IPS-20b (cell line): ENCODE results near the gene PLOD2.

Experiments
- H3K27ac ChIP-seq: one replicate; pipeline ENCODE4 v1.5.1; 2013; ENCODE audit warnings: low read length
- H3K27me3 ChIP-seq: 2 replicates; pipeline ENCODE4 v1.6.1; 2013; ENCODE audit warnings: mild to moderate bottlenecking, low read length, inconsistent platforms; ENCODE audit not compliant: insufficient read depth
- H3K36me3 ChIP-seq: 2 replicates; pipeline ENCODE4 v1.6.1; 2013; ENCODE audit warnings: low read depth, mild to moderate bottlenecking, inconsistent platforms, low read length, moderate library complexity; ENCODE audit not compliant: insufficient read depth
- H3K4me1 ChIP-seq: 2 replicates; pipeline ENCODE4 v1.6.1; 2013; ENCODE audit warnings: mild to moderate bottlenecking, control low read depth, inconsistent platforms, low read length, moderate library complexity; ENCODE audit not compliant: insufficient read depth
- H3K4me3 ChIP-seq: 2 replicates; pipeline ENCODE4 v1.5.1; 2013; ENCODE audit warnings: mild to moderate bottlenecking, low read length, inconsistent platforms
- H3K9ac ChIP-seq: 2 replicates; pipeline ENCODE4 v1.6.1; 2013; ENCODE audit warnings: low read depth, mild to moderate bottlenecking, inconsistent platforms, low read length, moderate library complexity
- H3K9me3 ChIP-seq: 2 replicates; pipeline ENCODE4 v1.6.1; 2013; ENCODE audit warnings: mild to moderate bottlenecking, low read depth, low read length, inconsistent platforms; ENCODE audit not compliant: insufficient read depth

PLOD2 gene

DNA sequence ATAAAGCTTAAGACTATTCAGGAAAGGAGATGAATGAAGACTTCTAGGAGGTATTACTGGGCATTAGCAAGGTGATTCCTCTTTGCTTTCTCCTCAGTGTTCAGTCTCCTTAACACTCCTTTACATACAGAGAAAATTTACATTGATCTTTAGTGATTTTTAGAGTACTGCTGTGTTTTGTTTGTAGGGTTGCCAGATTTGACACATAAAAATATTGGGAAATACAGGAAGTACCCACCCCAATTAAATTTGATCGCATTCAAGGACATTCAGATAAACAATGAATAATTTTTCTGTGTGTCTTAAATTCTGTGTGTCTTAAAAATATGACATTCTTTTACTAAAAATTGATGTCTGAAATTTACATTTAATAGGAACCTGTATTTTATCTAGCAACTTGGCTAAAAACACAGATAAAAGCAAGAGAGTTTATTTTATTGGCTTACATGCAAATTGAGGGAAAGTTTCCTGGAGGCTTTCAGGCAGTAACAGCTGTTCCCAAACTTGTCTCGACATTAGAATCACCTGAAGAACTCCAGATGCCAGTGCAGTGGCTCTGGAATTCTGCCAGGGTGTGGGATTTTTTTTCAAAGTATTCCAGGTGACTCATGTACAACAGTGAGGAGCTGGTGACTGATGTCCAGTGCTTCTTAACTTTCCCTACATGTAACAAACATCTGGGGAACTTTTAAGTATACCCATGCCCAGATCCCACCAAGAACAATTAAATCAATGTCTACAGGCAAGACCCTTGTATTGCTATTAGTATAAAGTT is 23.4 kb upstream of the PLOD2 start:
- no peak overlapping the region for H3K9ac ChIP-seq
- no peaks in the 10 kb centered on the region for H3K27me3 ChIP-seq
- no peaks in the 10 kb centered on the region for H3K4me1 ChIP-seq
- H3K36me3 ChIP-seq = no peaks in the 10 kb centered on the region
- no peak overlapping the region for H3K4me3 ChIP-seq
- no peak overlapping the region for H3K27ac ChIP-seq
- no peaks in the 10 kb centered on the region for H3K9me3 ChIP-seq

DNA sequence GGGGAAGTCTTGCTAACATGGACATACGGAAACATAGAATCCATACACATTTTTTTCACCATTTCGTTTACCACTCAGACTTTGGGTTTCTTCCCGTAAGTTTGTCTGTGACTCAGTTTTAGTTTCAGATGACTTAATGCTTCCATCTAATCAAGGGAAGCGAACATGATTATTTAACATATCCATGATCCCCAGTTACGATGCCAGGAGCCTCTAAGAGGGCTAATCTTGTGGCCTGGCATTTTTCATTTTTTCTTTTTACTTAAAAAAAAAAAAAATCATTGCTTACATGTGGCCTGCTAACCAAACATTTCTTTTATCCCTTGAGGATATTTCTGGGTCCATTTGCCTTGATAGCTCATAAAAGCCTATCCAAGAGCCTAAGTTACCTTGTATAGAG is 20.2 kb upstream of the PLOD2 start:
- H3K4me1 ChIP-seq = no peaks in the 10 kb centered on the region
- H3K36me3 ChIP-seq = no peaks in the 10 kb centered on the region
- H3K27ac ChIP-seq = no peak overlapping the region
- H3K27me3 ChIP-seq = no peaks in the 10 kb centered on the region
- H3K4me3 ChIP-seq = no peak overlapping the region
- no peak overlapping the region for H3K9ac ChIP-seq
- no peaks in the 10 kb centered on the region for H3K9me3 ChIP-seq

DNA sequence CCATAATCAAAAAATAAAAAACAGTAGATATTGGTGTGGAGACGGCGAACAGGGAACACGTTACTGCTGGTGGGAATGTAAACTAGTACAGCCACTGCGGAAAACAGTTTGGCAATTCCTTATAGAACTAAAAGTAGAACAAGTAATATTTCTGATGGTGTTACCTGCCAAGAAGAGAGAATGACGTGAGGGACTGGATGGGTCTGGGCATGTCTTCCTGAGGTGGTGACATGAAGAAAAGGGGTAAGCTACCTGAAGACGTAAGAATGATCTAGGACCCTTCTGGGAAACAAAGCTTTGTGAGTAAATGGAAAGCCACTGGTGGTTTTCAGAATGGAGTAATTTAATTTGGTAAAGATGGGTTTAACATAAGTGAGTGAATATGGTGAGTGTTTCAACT is 19.4 kb upstream of the PLOD2 start:
- no peaks in the 10 kb centered on the region for H3K4me1 ChIP-seq
- H3K36me3 ChIP-seq = no peaks in the 10 kb centered on the region
- no peak overlapping the region for H3K27ac ChIP-seq
- H3K4me3 ChIP-seq = no peak overlapping the region
- no peak overlapping the region for H3K9ac ChIP-seq
- no peaks in the 10 kb centered on the region for H3K9me3 ChIP-seq
- H3K27me3 ChIP-seq = no peaks in the 10 kb centered on the region

DNA sequence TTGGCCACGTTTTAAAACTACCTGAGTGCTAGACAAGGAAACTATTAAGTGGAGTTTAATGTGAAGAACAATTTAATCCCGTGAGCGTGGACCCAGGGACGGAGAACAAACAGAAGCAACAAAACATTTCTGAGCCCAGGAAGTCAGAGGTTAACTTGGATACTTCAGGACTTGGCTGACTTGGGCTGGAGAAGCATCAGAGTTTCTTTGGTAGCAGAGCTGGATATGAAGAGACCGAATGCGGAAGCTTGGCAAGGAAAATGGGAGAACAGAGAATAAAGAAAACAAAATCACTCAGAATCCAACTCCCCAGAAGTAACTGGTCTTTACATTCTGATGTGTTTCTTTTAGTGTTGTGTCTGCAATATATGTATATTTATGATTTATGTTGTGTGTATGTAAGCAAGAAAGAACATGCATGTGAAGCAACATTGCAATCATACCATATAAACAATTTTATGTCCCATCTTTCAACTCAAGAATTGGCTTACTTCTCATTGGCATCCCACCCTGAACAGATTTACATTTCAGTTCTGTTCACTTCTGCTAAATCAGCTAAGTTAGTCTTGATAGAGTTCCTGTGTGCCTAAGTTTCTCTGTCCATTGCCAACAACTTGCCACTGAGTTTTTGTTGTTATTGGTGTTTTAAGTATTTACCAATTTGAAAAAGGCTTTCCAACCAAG is 17.2 kb upstream of the PLOD2 start:
- Histone ChIP-seq H3K27ac (no peak overlapping the region), H3K9me3 (no peaks in the 10 kb centered on the region), H3K4me1 (no peaks in the 10 kb centered on the region), H3K27me3 (no peaks in the 10 kb centered on the region), H3K4me3 (no peak overlapping the region), H3K9ac (no peak overlapping the region), H3K36me3 (no peaks in the 10 kb centered on the region)

DNA sequence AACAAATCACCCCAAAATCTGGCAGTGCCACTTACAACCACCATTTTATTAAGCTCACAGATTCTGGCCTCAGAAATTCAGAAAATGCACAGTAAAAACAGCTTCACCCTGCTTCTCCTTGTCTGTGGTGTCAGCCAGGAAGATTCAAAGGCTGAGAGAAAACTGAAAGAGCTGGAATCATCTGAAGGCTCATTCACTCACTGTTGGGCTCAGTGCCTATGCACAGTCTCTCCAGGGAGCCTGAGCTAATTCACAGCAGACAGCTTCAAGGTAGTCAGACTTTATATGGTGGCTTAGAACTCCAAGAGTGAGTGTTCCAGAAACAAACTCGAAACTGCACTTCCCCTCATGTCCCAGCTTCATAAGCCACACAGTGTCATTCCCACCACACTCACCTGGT is 16.5 kb upstream of the PLOD2 start:
- H3K36me3 ChIP-seq = no peaks in the 10 kb centered on the region

DNA sequence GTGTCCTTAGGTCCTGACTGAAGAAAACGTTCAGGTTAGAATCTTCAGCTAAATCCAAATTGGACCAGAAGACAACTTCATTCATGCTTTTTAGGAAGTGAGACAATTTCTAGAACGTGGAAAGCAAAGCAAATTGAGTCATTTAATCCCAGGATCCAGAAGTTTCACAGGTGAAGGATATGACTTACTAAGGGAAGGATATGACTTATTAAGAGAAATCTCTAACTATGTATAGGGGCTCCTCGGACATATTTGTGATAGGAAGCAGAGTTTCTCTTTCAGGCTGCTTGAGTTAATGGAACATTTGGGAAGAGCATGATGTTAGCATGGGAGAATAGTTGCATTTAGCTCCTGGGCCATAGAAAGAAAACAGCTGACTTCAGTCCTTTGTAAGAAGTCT is 16.1 kb upstream of the PLOD2 start:
- H3K27me3 ChIP-seq = no peaks in the 10 kb centered on the region

More for the DNA sequence above, 16.5 kb upstream of the PLOD2 start:
- Histone ChIP-seq H3K9me3 (no peaks in the 10 kb centered on the region), H3K27me3 (no peaks in the 10 kb centered on the region), H3K4me1 (no peaks in the 10 kb centered on the region), H3K4me3 (no peak overlapping the region), H3K27ac (no peak overlapping the region), H3K9ac (no peak overlapping the region)

DNA sequence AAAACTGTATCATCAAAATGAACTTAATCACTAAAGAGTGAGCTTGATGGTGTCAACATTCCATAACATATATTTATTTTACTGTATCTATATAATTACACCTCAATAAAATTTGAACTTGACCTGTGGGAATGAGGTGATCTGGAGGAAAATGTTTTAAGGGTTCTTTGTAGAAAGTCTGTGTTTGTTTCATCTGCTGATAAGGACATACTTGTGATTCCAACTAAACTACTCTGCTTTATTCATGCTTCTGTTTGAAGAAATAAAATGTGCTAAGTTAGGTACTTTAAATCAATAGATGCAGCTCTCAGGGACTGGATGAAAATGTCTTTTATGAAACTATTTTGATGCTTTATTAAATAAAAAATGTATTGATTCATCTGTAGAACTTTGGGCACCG is 11.6 kb upstream of the PLOD2 start:
- H3K4me1 ChIP-seq = no peaks in the 10 kb centered on the region
- no peak overlapping the region for H3K27ac ChIP-seq
- H3K9ac ChIP-seq = no peak overlapping the region
- H3K4me3 ChIP-seq = no peak overlapping the region
- H3K27me3 ChIP-seq = no peaks in the 10 kb centered on the region
- no peaks in the 10 kb centered on the region for H3K9me3 ChIP-seq
- H3K36me3 ChIP-seq = no peaks in the 10 kb centered on the region

More for the DNA sequence above, 16.1 kb upstream of the PLOD2 start:
- no peak overlapping the region for H3K27ac ChIP-seq
- H3K9me3 ChIP-seq = no peaks in the 10 kb centered on the region
- H3K9ac ChIP-seq = no peak overlapping the region
- no peaks in the 10 kb centered on the region for H3K36me3 ChIP-seq
- no peaks in the 10 kb centered on the region for H3K4me1 ChIP-seq
- no peak overlapping the region for H3K4me3 ChIP-seq

DNA sequence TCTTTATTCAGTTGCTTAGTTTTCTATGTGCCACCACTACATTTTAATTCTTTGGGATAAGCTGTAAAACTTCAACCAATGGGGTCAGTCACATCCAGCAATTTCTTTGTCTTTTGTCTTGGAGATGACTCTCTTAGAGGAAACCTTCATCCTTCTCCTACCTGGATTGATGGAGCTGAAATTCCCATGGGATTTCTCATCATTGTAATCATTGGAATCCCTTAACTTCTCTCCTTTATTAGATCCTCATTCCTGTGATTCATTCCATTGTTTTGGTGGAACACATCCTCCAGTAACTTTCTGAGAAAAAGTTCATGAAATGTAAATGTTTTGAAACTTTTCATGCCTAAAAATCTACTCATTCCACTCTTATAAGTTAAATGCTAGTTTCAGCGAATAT is 9.6 kb upstream of the PLOD2 start:
- H3K9ac ChIP-seq = no peak overlapping the region
- H3K9me3 ChIP-seq = no peaks in the 10 kb centered on the region
- no peak overlapping the region for H3K27ac ChIP-seq
- no peaks in the 10 kb centered on the region for H3K4me1 ChIP-seq
- no peaks in the 10 kb centered on the region for H3K27me3 ChIP-seq
- no peaks in the 10 kb centered on the region for H3K36me3 ChIP-seq
- no peak overlapping the region for H3K4me3 ChIP-seq

DNA sequence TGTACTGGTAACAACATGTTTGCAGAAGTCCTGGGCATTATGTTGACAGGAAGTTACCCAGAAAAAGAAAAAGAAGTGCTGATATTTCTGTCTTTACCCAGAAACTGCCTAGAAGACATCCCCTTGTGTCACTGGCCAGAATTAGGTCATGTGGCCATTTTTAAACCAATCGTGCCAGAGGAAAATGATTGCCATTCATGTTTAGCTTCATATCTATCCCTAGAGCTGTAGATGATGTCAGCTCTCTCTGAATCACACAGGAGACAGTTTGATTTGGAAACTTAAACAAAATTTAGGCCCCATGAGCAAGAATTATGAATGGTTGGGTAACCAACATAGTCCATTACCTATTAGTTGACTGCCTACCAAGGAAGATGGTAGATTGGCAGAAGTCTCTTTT is 8.9 kb upstream of the PLOD2 start:
- Histone ChIP-seq H3K9me3 (no peaks in the 10 kb centered on the region), H3K27ac (no peak overlapping the region)

DNA sequence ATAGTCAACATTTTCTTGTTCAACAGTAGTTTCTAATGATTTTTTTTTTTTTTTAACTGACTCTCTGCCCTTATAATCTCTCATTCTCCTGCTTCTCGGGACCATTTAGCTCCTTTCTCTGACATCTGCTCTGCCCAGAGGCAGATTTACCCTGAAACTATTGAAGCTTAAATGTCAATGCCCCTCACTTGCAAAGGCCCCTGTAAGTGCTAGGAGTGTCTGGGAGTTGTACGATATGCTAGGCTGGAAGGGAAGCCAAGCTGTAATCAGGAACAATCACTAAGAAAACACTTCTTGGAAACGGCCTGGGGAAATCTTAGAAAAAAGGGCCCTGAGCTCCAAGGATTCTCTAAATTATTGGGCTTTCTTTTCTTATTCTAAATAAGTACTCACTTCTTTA is 5.8 kb upstream of the PLOD2 start:
- Histone ChIP-seq H3K4me3 (no peak overlapping the region), H3K9ac (no peak overlapping the region), H3K27me3 (peaks cover 12% of the 10 kb centered on the region; the same call in 1 of the 2 replicates), H3K9me3 (no peaks in the 10 kb centered on the region), H3K27ac (no peak overlapping the region), H3K36me3 (no peaks in the 10 kb centered on the region), H3K4me1 (peaks cover 4% of the 10 kb centered on the region; the same call in 1 of the 2 replicates)

More for the DNA sequence above, 8.9 kb upstream of the PLOD2 start:
- Histone ChIP-seq H3K9ac (no peak overlapping the region), H3K36me3 (no peaks in the 10 kb centered on the region), H3K4me3 (no peak overlapping the region), H3K27me3 (no peaks in the 10 kb centered on the region), H3K4me1 (peaks cover 3% of the 10 kb centered on the region; the same call in 1 of the 2 replicates)

DNA sequence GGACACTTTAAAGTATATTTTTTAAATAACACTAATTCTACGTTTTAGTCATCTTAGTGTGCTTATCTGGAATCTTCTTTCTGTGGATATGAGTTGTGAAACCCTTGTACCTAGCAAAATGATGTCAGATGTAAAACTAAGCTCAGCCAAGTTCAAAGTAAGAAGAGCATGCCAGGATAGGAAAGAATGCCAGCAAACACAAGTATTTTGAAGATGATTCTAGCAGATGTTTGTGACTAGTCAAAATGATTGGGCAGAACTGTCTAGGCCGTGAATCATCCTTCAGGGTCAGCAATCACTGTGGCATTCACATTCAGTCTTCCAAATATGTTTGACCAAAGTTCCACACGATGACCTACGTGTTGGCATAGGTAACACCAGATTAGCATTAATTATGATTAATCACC is 5.4 kb upstream of the PLOD2 start:
- Histone ChIP-seq H3K36me3 (no peaks in the 10 kb centered on the region), H3K4me1 (peaks cover 4% of the 10 kb centered on the region; the same call in 1 of the 2 replicates), H3K4me3 (no peak overlapping the region), H3K27ac (no peak overlapping the region), H3K27me3 (peaks cover 16% of the 10 kb centered on the region; the same call in 1 of the 2 replicates), H3K9ac (no peak overlapping the region), H3K9me3 (no peaks in the 10 kb centered on the region)

DNA sequence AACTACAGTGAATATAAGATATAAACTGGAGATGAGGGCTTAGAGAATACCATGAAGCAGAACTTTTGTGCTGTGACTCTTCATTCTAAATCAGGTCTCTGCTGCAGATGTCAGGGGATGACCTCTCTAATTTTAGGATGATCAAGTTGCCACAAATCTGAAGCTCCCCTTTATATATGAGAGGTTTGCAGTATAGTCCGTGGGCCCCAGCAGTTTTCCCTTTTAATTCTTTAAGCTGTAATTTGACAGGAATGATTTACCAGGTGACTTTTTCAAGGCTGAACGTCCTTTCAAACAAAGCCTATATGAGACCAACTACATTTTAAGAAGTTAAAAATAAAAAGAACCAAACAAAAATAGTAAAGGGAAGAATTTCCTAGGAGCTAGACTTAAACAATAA is 4.9 kb upstream of the PLOD2 start:
- Histone ChIP-seq H3K9ac (no peak overlapping the region), H3K27me3 (peaks cover 17% of the 10 kb centered on the region; the same call in 1 of the 2 replicates), H3K36me3 (no peaks in the 10 kb centered on the region), H3K9me3 (no peaks in the 10 kb centered on the region), H3K4me3 (no peak overlapping the region), H3K27ac (no peak overlapping the region), H3K4me1 (peaks cover 4% of the 10 kb centered on the region; the same call in 1 of the 2 replicates)
